NT2/D1 (cell line): Measurements from ENCODE around the gene MCEE.
A peak's percentile ranks its signal among the peaks of the same experiment; 100 is the strongest.
"Not testable (repeated sequence)": the region's sequence is repeated elsewhere in the genome, so short reads cannot be mapped to it uniquely, and the experiment has no call there.

Source experiments
- DNase-seq: peaks from one replicate; pipeline ENCODE4 v3.0.0-alpha.2; 2011; ENCODE audit warnings: low read depth, low spot score
- H3K27me3 ChIP-seq: 2 replicates; pipeline ENCODE4 v1.6.0; 2011; ENCODE audit warnings: mild to moderate bottlenecking; ENCODE audit not compliant: insufficient read length, insufficient read depth
- H3K36me3 ChIP-seq: 2 replicates; pipeline ENCODE4 v1.6.1; 2011; ENCODE audit warnings: mild to moderate bottlenecking, low read length, mixed read lengths; ENCODE audit not compliant: insufficient read depth, insufficient read length
- H3K4me1 ChIP-seq: 2 replicates; pipeline ENCODE4 v1.5.1; 2011; ENCODE audit not compliant: insufficient read depth, insufficient read length
- H3K4me3 ChIP-seq: 2 replicates; pipeline ENCODE4 v1.5.1; 2011; ENCODE audit warnings: low read depth; ENCODE audit not compliant: insufficient read length
- H3K9ac ChIP-seq: 2 replicates; pipeline ENCODE4 v1.6.0; 2011; ENCODE audit warnings: low read depth; ENCODE audit not compliant: insufficient read length
- H3K9me3 ChIP-seq: 2 replicates; pipeline ENCODE4 v1.5.1; 2011; ENCODE audit warnings: mild to moderate bottlenecking, low read length; ENCODE audit not compliant: insufficient read depth
- SUZ12 ChIP-seq: IDR thresholded peaks from 2 replicates; pipeline ENCODE4 v1.6.1; 2011; ENCODE audit not compliant: insufficient read length, insufficient read depth; ENCODE audit errors: extremely low read depth
- YY1 ChIP-seq: IDR thresholded peaks from 2 replicates; pipeline ENCODE4 v1.6.1; 2011; ENCODE audit not compliant: insufficient read length, insufficient read depth
- ZNF274 ChIP-seq: IDR thresholded peaks from 2 replicates; pipeline ENCODE4 v1.6.1; 2011; ENCODE audit warnings: mild to moderate bottlenecking, low read depth, low read length

The MCEE gene

GRCh38 chr2:71130152-71130904, at the start of gene MCEE, which contains the start of gene MPHOSPH10:
Gene MCEE (minus strand): TSS chr2:71130229. CDS start chr2:71130219, 10 bp downstream.
Gene MPHOSPH10 (plus strand): TSS chr2:71130634. CDS start chr2:71130666, 32 bp downstream.
- H3K4me1 ChIP-seq: no peaks in the 10 kb centered on the region
- H3K9me3 ChIP-seq: no peaks in the 10 kb centered on the region
- H3K9ac ChIP-seq: peak within 1 kb of the TSS; percentile 98
- DNase-seq: peak; percentile 86
- peak within 1 kb of the TSS; percentile 94 for H3K4me3 ChIP-seq
- no peaks in the 10 kb centered on the region for H3K27me3 ChIP-seq
- peaks cover 33% of the 10 kb centered on the region for H3K36me3 ChIP-seq
- peak; percentile 59 for TF ChIP-seq YY1
- TF ChIP-seq SUZ12: no peak

GRCh38 chr2:71178836-71179235, 48.8 kb upstream of the MCEE start:
- not testable (repeated sequence) for DNase-seq, H3K9me3 ChIP-seq, H3K36me3 ChIP-seq, H3K27me3 ChIP-seq, H3K4me3 ChIP-seq, H3K4me1 ChIP-seq, H3K9ac ChIP-seq

GRCh38 chr2:71174207-71174606, 44.2 kb upstream of the MCEE start:
- H3K9me3 ChIP-seq: no peaks in the 10 kb centered on the region
- H3K4me3 ChIP-seq: no peak overlapping the region
- H3K27me3 ChIP-seq: no peaks in the 10 kb centered on the region

GRCh38 chr2:71173096-71173495, 43.1 kb upstream of the MCEE start:
- no peak for TF ChIP-seq ZNF274
- no peak for TF ChIP-seq SUZ12
- no peak for TF ChIP-seq YY1
- Histone ChIP-seq H3K4me1 (peaks cover 5% of the 10 kb centered on the region), H3K9me3 (no peaks in the 10 kb centered on the region), H3K9ac (no peak overlapping the region), H3K4me3 (no peak overlapping the region), H3K36me3 (no peaks in the 10 kb centered on the region), H3K27me3 (no peaks in the 10 kb centered on the region)
- DNase-seq: no peak

More at GRCh38 chr2:71174207-71174606, 44.2 kb upstream of the MCEE start:
- no peak for DNase-seq
- TF ChIP-seq SUZ12 (no peak), YY1 (no peak)
- no peaks in the 10 kb centered on the region for H3K36me3 ChIP-seq
- no peak overlapping the region for H3K9ac ChIP-seq
- peaks cover 5% of the 10 kb centered on the region for H3K4me1 ChIP-seq

GRCh38 chr2:71166812-71167211, 36.8 kb upstream of the MCEE start:
- H3K9me3 ChIP-seq: no peaks in the 10 kb centered on the region
- H3K36me3 ChIP-seq: no peaks in the 10 kb centered on the region
- no peaks in the 10 kb centered on the region for H3K27me3 ChIP-seq
- H3K9ac ChIP-seq: no peak overlapping the region
- TF ChIP-seq ZNF274 (no peak), SUZ12 (no peak), YY1 (no peak)
- H3K4me3 ChIP-seq: no peak overlapping the region
- DNase-seq: no peak
- H3K4me1 ChIP-seq: no peaks in the 10 kb centered on the region

GRCh38 chr2:71157124-71157793, 27.2 kb upstream of the MCEE start:
- peaks cover 8% of the 10 kb centered on the region for H3K4me1 ChIP-seq
- H3K27me3 ChIP-seq: no peaks in the 10 kb centered on the region
- H3K9me3 ChIP-seq: no peaks in the 10 kb centered on the region
- no peak overlapping the region for H3K4me3 ChIP-seq
- TF ChIP-seq SUZ12 (no peak), ZNF274 (no peak), YY1 (no peak)
- DNase-seq: peak; percentile 66
- no peaks in the 10 kb centered on the region for H3K36me3 ChIP-seq
- H3K9ac ChIP-seq: peak overlapping the region; percentile 32

- Histone ChIP-seq H3K4me1 (peaks cover 8% of the 10 kb centered on the region), H3K9me3 (no peaks in the 10 kb centered on the region), H3K27me3 (no peaks in the 10 kb centered on the region), H3K36me3 (no peaks in the 10 kb centered on the region), H3K9ac (no peak overlapping the region), H3K4me3 (no peak overlapping the region)
- DNase-seq: peak; percentile 63
- TF ChIP-seq SUZ12 (no peak), ZNF274 (no peak), YY1 (no peak)
Measured at GRCh38 chr2:71156573-71156972, 26.5 kb upstream of the MCEE start.
